Muscle layer of duodenum (tissue), 2 donors: ENCODE data around the gene CYSRT1.

Source experiments
- H3K27ac ChIP-seq: one replicate; pipeline ENCODE4 v1.7.0; 2013; ENCODE audit warnings: mild to moderate bottlenecking, low read length
- H3K27me3 ChIP-seq: one replicate; pipeline ENCODE4 v1.7.0; 2013; ENCODE audit warnings: low read depth, mild to moderate bottlenecking, control low read depth, low read length
- H3K36me3 ChIP-seq, 2 donors: one replicate each; pipeline ENCODE4 v1.7.0; 2013; ENCODE audit warnings: low read length in 2 of 2, control low read depth in 1 of 2, mild to moderate bottlenecking in 1 of 2; ENCODE audit not compliant: insufficient read depth in 2 of 2, control insufficient read depth in 1 of 2
- H3K4me1 ChIP-seq, 2 donors: one replicate each; pipeline ENCODE4 v1.7.0; 2013; ENCODE audit warnings: low read length in 2 of 2, mild to moderate bottlenecking in 2 of 2, control low read depth in 1 of 2, moderate library complexity in 1 of 2; ENCODE audit not compliant: insufficient read depth in 2 of 2, control insufficient read depth in 1 of 2
- H3K4me3 ChIP-seq, 2 donors: one replicate each; pipeline ENCODE4 v1.7.0; 2013; ENCODE audit warnings: low read length in 2 of 2, low read depth in 1 of 2, mild to moderate bottlenecking in 1 of 2
- H3K9me3 ChIP-seq, 2 donors: one replicate each; pipeline ENCODE4 v1.7.0; 2013; ENCODE audit warnings: low read length in 2 of 2, control low read depth in 1 of 2, mild to moderate bottlenecking in 1 of 2; ENCODE audit not compliant: control insufficient read depth in 1 of 2
- donor health status: healthy.

Gene CYSRT1

GRCh38 chr9:137275203-137275587 lies 50.2 kb downstream of the CYSRT1 start:
- H3K9me3 ChIP-seq, result no peaks in the 10 kb centered on the region
- H3K4me3 ChIP-seq, result no peak overlapping the region
- peaks cover 8 to 18% of the 10 kb centered on the region in 2 donors for H3K4me1 ChIP-seq
- peaks cover 4 to 33% of the 10 kb centered on the region in 2 donors for H3K36me3 ChIP-seq
- no peak overlapping the region for H3K27ac ChIP-seq
- no peaks in the 10 kb centered on the region for H3K27me3 ChIP-seq
